Measurements from ENCODE around the gene P4HB. TPM values are rescaled to one million over a fixed set of nuclear protein-coding genes. Genes with fewer than 3 reads are reported as not detected.

P4HB gene
- total RNA-seq, 1 experiment from 2014 or later = 958 TPM

GRCh38 chr17:81825841-81826466 is 34.4 kb downstream of the P4HB start:
- Histone ChIP-seq H3K27me3 (replicated peaks; ENCODE audit: control insufficient read depth, insufficient read depth, low read length) (no peaks in the 10 kb centered on the region), H3K36me3 (ENCODE audit: control insufficient read depth, insufficient read depth, low read length) (no peaks in the 10 kb centered on the region), H3K4me1 (no peaks in the 10 kb centered on the region), H3K9me3 (no peaks in the 10 kb centered on the region), H3K4me3 (ENCODE audit: low read depth, low read length) (no peak overlapping the region)
- Mint-ChIP-seq H3K9me3 (ENCODE audit: unreplicated experiment) (no peaks in the 10 kb centered on the region), H3K27me3 (ENCODE audit: insufficient read depth, unreplicated experiment) (no peaks in the 10 kb centered on the region), H3K4me1 (ENCODE audit: low read depth, unreplicated experiment) (peaks cover 13% of the 10 kb centered on the region), H3K27ac (ENCODE audit: unreplicated experiment) (peak overlapping the region; percentile 9), H3K4me3 (ENCODE audit: unreplicated experiment) (no peak overlapping the region), H3K36me3 (ENCODE audit: insufficient read depth, unreplicated experiment) (peaks cover 6% of the 10 kb centered on the region)
- peak; percentile 72 to 73 for DNase-seq
- POLR2A ChIA-PET = interaction anchor here (1.3 kb wide), 1 partner anchor 8 kb away, joined by 4 read pairs; no protein-coding TSS in a partner anchor
- CTCF ChIA-PET = interaction anchor here (1.2 to 2.9 kb wide), 3 partner anchors 10 to 90 kb away, joined by 5 to 9 read pairs (median 8); no protein-coding TSS in a partner anchor
- intact Hi-C loops (cut with micrococcal nuclease; ENCODE audit: unreplicated experiment) = no loop called here
- peak; percentile 27 to 73 for TF ChIP-seq CTCF (IDR thresholded peaks at IDR 0.05; ENCODE audit: insufficient read depth in 1 of 2, low read depth in 1 of 2, low read length in 1 of 2, severe bottlenecking in 1 of 2, unreplicated experiment in 1 of 2)
- BruUV-seq (replicated peaks) = no TSS peak

- Mint-ChIP-seq H3K27ac (ENCODE audit: unreplicated experiment) (no peak overlapping the region), H3K4me3 (ENCODE audit: unreplicated experiment) (no peak overlapping the region), H3K4me1 (ENCODE audit: low read depth, unreplicated experiment) (peaks cover 13% of the 10 kb centered on the region), H3K36me3 (ENCODE audit: insufficient read depth, unreplicated experiment) (peaks cover 6% of the 10 kb centered on the region), H3K27me3 (ENCODE audit: insufficient read depth, unreplicated experiment) (no peaks in the 10 kb centered on the region), H3K9me3 (ENCODE audit: unreplicated experiment) (no peaks in the 10 kb centered on the region)
- Histone ChIP-seq H3K36me3 (ENCODE audit: control insufficient read depth, insufficient read depth, low read length) (no peaks in the 10 kb centered on the region), H3K27me3 (replicated peaks; ENCODE audit: control insufficient read depth, insufficient read depth, low read length) (no peaks in the 10 kb centered on the region), H3K4me3 (ENCODE audit: low read depth, low read length) (no peak overlapping the region), H3K4me1 (no peaks in the 10 kb centered on the region), H3K9me3 (no peaks in the 10 kb centered on the region)
- ChIA-PET CTCF (interaction anchor here (0.6 to 2.9 kb wide), 2 partner anchors 89 to 119 kb away, joined by 4 to 9 read pairs; no protein-coding TSS in a partner anchor), POLR2A (interaction anchor here (0.6 to 1.3 kb wide), 2 partner anchors 10 to 31 kb away, joined by 4 read pairs; no protein-coding TSS in a partner anchor)
- BruUV-seq (replicated peaks) = no TSS peak
- no peak for DNase-seq
- intact Hi-C loops (cut with micrococcal nuclease; ENCODE audit: unreplicated experiment) = no loop called here
- no peak for TF ChIP-seq CTCF (IDR thresholded peaks at IDR 0.05; ENCODE audit: insufficient read depth in 1 of 2, low read depth in 1 of 2, low read length in 1 of 2, severe bottlenecking in 1 of 2, unreplicated experiment in 1 of 2)
Measured at GRCh38 chr17:81824595-81824994, 35.7 kb downstream of the P4HB start.

- no peak for DNase-seq
- no peaks in the 10 kb centered on the region for H3K9me3 ChIP-seq
- H3K9me3 Mint-ChIP-seq (ENCODE audit: unreplicated experiment) = no peaks in the 10 kb centered on the region
- no peak for TF ChIP-seq CTCF (IDR thresholded peaks at IDR 0.05; ENCODE audit: insufficient read depth in 1 of 2, low read depth in 1 of 2, low read length in 1 of 2, severe bottlenecking in 1 of 2, unreplicated experiment in 1 of 2)
- no TSS peak for BruUV-seq (replicated peaks)
- H3K4me1 ChIP-seq = no peaks in the 10 kb centered on the region
- H3K27me3 ChIP-seq (replicated peaks; ENCODE audit: control insufficient read depth, insufficient read depth, low read length) = no peaks in the 10 kb centered on the region
- no peaks in the 10 kb centered on the region for H3K36me3 ChIP-seq (ENCODE audit: control insufficient read depth, insufficient read depth, low read length)
- CTCF ChIA-PET = interaction anchor here (2.9 kb wide), 1 partner anchor 88 kb away, joined by 9 read pairs; no protein-coding TSS in a partner anchor
- POLR2A ChIA-PET = no interaction called here
- peaks cover 13% of the 10 kb centered on the region for H3K4me1 Mint-ChIP-seq (ENCODE audit: low read depth, unreplicated experiment)
- no peaks in the 10 kb centered on the region for H3K27me3 Mint-ChIP-seq (ENCODE audit: insufficient read depth, unreplicated experiment)
- H3K36me3 Mint-ChIP-seq (ENCODE audit: insufficient read depth, unreplicated experiment) = peaks cover 6% of the 10 kb centered on the region
- H3K27ac Mint-ChIP-seq (ENCODE audit: unreplicated experiment) = peak overlapping the region; percentile 57
- no peak overlapping the region for H3K4me3 Mint-ChIP-seq (ENCODE audit: unreplicated experiment)
- no peak overlapping the region for H3K4me3 ChIP-seq (ENCODE audit: low read depth, low read length)
- intact Hi-C loops (cut with micrococcal nuclease; ENCODE audit: unreplicated experiment) = no loop called here
Measured at GRCh38 chr17:81823820-81824550, 36.4 kb downstream of the P4HB start.

Data from Caco-2 (cell line).